Mesothelial cell of epicardium (in vitro differentiated cells): ENCODE data around the gene SERINC5. TPM values are rescaled to one million over a fixed set of nuclear protein-coding genes. Genes with fewer than 3 reads are reported as not detected.

ENCODE experiments used
- DNase-seq, 2 experiments: peaks; one replicate each; pipeline ENCODE4 v3.0.0; 2021; ENCODE audit warnings: low spot score in 2 of 2; ENCODE audit not compliant: unreplicated experiment in 2 of 2
- H3K27ac Mint-ChIP-seq: 2 replicates; pipeline ENCODE4 v1.8.0; 2021; ENCODE audit warnings: mixed read lengths
- H3K27me3 Mint-ChIP-seq: 2 replicates; pipeline ENCODE4 v1.8.0; 2021; ENCODE audit warnings: low read depth, mixed read lengths
- H3K36me3 Mint-ChIP-seq: 2 replicates; pipeline ENCODE4 v1.8.0; 2021; ENCODE audit warnings: mixed read lengths
- H3K4me1 Mint-ChIP-seq: 2 replicates; pipeline ENCODE4 v1.8.0; 2021; ENCODE audit warnings: mixed read lengths
- H3K4me3 Mint-ChIP-seq: 2 replicates; pipeline ENCODE4 v1.8.0; 2021; ENCODE audit warnings: mild to moderate bottlenecking, moderate library complexity, mixed read lengths
- H3K9me3 Mint-ChIP-seq: 2 replicates; pipeline ENCODE4 v1.8.0; 2021; ENCODE audit warnings: mixed read lengths
- total RNA-seq: library from RNA; stranded (reverse); gene quantifications from 3 replicates; pipeline ENCODE4 v1.2.1, GENCODE V29; 2021
- TF ChIP-seq, protein P1 (sequence below): fragments of 200-600 bp; sonication (generic); IDR thresholded peaks from one replicate; pipeline ENCODE4 v1.5.0; 2021; ENCODE audit warnings: antibody characterized with exemption; ENCODE audit not compliant: unreplicated experiment

The SERINC5 gene
- total RNA-seq, 1 donor from 2014 or later = 89.5 TPM

DNA sequence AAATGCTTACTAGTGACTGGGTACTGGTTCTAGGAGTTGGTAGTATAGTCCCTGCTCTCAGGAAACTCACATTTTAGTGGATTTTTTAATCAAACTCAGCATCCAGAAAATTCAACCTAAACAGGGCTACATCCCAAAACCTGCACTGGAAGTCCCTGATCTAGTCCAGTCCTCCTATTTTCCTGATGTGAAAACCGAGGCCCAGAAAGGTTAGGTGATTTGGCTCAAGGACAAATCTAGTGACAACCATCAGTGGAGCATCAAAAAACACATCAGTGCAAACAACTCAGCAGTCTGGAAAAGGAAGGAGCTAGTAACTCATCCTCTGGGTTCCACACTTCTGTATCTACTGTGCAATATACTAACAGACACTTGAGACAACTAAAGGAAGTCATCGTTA lies 38.2 kb downstream of the SERINC5 start:
- no peak for DNase-seq
- no peak overlapping the region for H3K4me3 Mint-ChIP-seq
- peak overlapping the region; percentile 33 for H3K27ac Mint-ChIP-seq
- peaks cover 29% of the 10 kb centered on the region for H3K4me1 Mint-ChIP-seq
- peaks cover 5% of the 10 kb centered on the region for H3K36me3 Mint-ChIP-seq
- TF ChIP-seq, protein P1, sequence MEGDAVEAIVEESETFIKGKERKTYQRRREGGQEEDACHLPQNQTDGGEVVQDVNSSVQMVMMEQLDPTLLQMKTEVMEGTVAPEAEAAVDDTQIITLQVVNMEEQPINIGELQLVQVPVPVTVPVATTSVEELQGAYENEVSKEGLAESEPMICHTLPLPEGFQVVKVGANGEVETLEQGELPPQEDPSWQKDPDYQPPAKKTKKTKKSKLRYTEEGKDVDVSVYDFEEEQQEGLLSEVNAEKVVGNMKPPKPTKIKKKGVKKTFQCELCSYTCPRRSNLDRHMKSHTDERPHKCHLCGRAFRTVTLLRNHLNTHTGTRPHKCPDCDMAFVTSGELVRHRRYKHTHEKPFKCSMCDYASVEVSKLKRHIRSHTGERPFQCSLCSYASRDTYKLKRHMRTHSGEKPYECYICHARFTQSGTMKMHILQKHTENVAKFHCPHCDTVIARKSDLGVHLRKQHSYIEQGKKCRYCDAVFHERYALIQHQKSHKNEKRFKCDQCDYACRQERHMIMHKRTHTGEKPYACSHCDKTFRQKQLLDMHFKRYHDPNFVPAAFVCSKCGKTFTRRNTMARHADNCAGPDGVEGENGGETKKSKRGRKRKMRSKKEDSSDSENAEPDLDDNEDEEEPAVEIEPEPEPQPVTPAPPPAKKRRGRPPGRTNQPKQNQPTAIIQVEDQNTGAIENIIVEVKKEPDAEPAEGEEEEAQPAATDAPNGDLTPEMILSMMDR = no peak
- peaks cover 6% of the 10 kb centered on the region for H3K9me3 Mint-ChIP-seq
- no peaks in the 10 kb centered on the region for H3K27me3 Mint-ChIP-seq

DNA sequence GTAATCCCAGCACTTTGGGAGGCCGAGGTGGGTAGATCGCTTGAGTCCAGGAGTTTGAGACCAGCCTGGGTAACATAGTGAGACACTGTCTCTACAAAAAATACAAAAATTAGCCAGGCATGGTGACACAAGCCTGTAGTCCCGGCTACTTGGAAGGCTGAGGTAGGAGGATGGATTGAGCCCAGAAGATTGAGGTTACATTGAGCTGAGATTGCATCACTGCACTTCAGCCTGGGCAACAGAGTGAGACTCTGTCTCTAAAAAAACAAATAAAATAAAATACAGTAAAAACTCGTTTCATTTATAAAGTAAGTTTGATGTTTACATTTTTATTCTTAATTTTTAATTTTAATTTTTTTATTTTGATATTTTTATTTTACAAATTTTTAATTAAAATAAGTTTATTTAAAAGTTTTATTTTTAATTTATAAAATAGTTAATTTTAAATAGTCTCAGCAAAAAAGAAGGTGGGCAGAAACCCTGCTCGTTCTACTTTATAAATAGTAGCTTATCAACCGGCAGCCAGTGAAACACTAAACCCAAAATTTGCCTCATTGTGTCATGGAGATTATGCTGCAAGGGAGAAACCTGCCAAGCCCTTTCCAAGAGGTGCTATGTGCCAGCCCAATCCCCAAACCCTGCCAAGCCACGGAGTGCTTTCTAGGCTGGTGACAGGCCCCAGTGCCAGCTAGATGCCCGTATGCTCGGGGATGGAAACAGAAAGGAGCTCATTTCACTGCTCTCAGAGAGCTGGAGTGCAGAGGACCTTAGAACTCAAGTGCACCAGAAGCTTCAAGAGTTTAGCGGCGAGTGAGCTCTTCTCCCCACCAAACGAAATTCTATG lies 38.9 kb downstream of the SERINC5 start:
- DNase-seq = no peak
- TF ChIP-seq, protein P1 = no peak
- Mint-ChIP-seq H3K27ac (no peak overlapping the region), H3K4me1 (peaks cover 29% of the 10 kb centered on the region), H3K36me3 (peaks cover 5% of the 10 kb centered on the region), H3K9me3 (peaks cover 6% of the 10 kb centered on the region), H3K4me3 (no peak overlapping the region), H3K27me3 (no peaks in the 10 kb centered on the region)

DNA sequence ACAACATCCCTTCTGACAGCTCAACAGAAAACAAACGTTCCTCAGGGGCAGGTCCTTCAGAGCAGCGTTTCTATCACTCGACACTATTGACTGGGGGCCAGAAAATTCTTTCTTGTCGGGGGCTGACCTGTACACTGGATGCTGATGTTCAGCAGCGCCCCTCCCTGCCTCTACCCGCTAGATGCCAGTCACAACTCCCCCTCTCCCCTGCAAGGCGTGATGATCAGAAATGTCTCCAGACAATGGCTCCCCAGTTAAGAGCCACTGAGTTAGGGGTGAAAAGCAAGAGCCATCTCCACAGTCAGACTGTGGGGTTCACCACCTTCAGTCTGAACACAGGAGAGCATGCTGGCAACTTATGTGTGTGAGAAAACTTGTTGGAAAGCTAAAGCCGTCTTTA lies 39.8 kb downstream of the SERINC5 start:
- Mint-ChIP-seq H3K27me3 (no peaks in the 10 kb centered on the region), H3K27ac (peak overlapping the region; percentile 5), H3K4me1 (peaks cover 29% of the 10 kb centered on the region), H3K4me3 (no peak overlapping the region), H3K9me3 (peaks cover 6% of the 10 kb centered on the region), H3K36me3 (peaks cover 5% of the 10 kb centered on the region)
- TF ChIP-seq, protein P1 = no peak
- no peak for DNase-seq

DNA sequence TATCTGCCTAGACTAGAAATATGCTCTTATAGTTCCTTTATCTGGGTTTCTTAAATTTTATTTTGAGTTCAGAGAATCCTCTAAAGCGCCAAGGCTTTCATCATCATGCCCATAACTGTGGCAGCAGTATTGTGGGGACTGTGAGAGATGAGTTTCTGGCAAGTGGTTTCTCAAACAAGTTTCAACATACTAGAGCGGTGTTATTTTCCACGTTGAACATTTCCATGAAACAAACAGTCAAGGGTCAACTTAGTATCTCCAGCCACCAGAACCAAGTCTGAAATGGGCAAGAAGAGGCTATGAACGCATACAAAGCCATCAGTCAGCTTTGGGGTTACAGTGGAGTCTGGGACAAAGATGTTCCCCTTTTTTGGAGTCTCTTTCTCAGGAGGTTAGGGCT lies 40.3 kb downstream of the SERINC5 start:
- Mint-ChIP-seq H3K27me3 (no peaks in the 10 kb centered on the region), H3K4me1 (peaks cover 28% of the 10 kb centered on the region), H3K4me3 (no peak overlapping the region), H3K27ac (peak overlapping the region; percentile 70), H3K36me3 (peaks cover 5% of the 10 kb centered on the region), H3K9me3 (peaks cover 6% of the 10 kb centered on the region)
- TF ChIP-seq, protein P1 = no peak
- no peak for DNase-seq

DNA sequence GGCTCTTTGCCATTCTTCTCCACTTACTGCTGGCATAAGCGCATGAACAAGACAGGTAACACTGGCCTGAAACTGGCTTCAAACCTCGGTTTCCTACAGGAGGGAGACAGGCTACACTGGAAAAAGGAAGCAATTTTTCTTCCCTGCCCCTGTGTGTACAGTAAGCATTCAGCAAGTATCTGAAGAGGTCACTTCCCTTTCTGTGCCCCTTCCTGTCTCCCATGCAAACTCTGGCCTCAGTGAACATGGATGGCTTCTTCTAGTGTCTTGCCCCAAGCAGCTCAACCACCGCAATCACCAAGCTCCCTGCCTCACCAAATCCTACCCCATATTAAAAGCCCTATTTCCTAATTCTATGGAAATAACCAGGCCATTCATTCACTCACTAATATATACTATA lies 42.4 kb downstream of the SERINC5 start:
- no peaks in the 10 kb centered on the region for H3K27me3 Mint-ChIP-seq
- peaks cover 6% of the 10 kb centered on the region for H3K9me3 Mint-ChIP-seq
- H3K4me3 Mint-ChIP-seq = no peak overlapping the region
- no peak for DNase-seq
- peak overlapping the region; percentile 40 for H3K27ac Mint-ChIP-seq
- H3K36me3 Mint-ChIP-seq = peaks cover 5% of the 10 kb centered on the region
- TF ChIP-seq, protein P1 = no peak
- peaks cover 24% of the 10 kb centered on the region for H3K4me1 Mint-ChIP-seq
